Transverse colon (tissue), 4 donors: ENCODE measurements around the gene NKX2-3. TPM values are rescaled to one million over a fixed set of nuclear protein-coding genes. Genes with fewer than 3 reads are reported as not detected.

ENCODE experiments used
- DNase-seq: peaks from one replicate; pipeline ENCODE4 v3.0.0-alpha.2; 2019
- H3K27ac ChIP-seq, 4 donors: fragments of 200-600 bp; sonication (generic); 2 replicates each; pipeline ENCODE4 v1.5.1; 2016 to 2018; ENCODE audit warnings: inconsistent platforms in 4 of 4
- H3K27me3 ChIP-seq: fragments of 200-600 bp; sonication (generic); 2 replicates; pipeline ENCODE4 v1.5.1; 2017; ENCODE audit warnings: inconsistent platforms
- H3K36me3 ChIP-seq, 4 donors: fragments of 200-600 bp; sonication (generic); 2 replicates each; pipeline ENCODE4 v1.5.1; 2017 to 2019; ENCODE audit warnings: inconsistent platforms in 4 of 4
- H3K4me1 ChIP-seq, 4 donors: fragments of 200-600 bp; sonication (generic); 2 replicates each; pipeline ENCODE4 v1.5.1; 2017 to 2020; ENCODE audit warnings: inconsistent platforms in 4 of 4
- H3K4me3 ChIP-seq, 4 donors: fragments of 200-600 bp; sonication (generic); 1 replicate in 1 of 4; 2 replicates in 3 of 4; pipeline versions ENCODE4 v1.5.1 to v1.6.1; 2017 to 2019; ENCODE audit warnings: inconsistent platforms in 4 of 4
- H3K9me3 ChIP-seq, 2 donors: fragments of 200-600 bp; sonication (generic); 2 replicates each; pipeline ENCODE4 v1.5.1; 2017 to 2019; ENCODE audit warnings: inconsistent platforms in 2 of 2
- EP300 ChIP-seq: sonication (generic); formaldehyde crosslinking; IDR thresholded peaks from one replicate; pipeline ENCODE4 v1.6.1; 2017; ENCODE audit warnings: antibody characterized with exemption, low read depth
- POLR2A ChIP-seq: fragments of 450-650 bp; IDR thresholded peaks from one replicate; pipeline ENCODE4 v1.6.1; 2016; ENCODE audit warnings: antibody characterized with exemption, mild to moderate bottlenecking, moderate library complexity
- POLR2AphosphoS5 ChIP-seq, 3 donors: sonication (generic); formaldehyde crosslinking; IDR thresholded peaks; one replicate each; pipeline ENCODE4 v1.6.1; 2016; ENCODE audit warnings: antibody characterized with exemption in 3 of 3
- WGBS, 2 donors: methylation state at CpG; one replicate each; pipeline ENCODE4 v1.1.5; 2018; ENCODE audit warnings: low coverage in 1 of 2; 5-methylcytosine and 5-hydroxymethylcytosine counted together
- in situ Hi-C, 4 donors: fragments of 200-750 bp; cut with MboI; loops; one replicate each; pipeline versions ENCODE4 v1.15.0 to v1.15.1; 2017; ENCODE audit warnings: low sequenced_read_pairs in 3 of 4, low pct_ligation_motif_present in 1 of 4, low pct_unique_long_range_greater_than_20kb in 1 of 4
- intact Hi-C: fragments of 100-400 bp; cut with DNase I; formaldehyde crosslinking; loops from one replicate; pipeline ENCODE4 v1.15.1; 2023; ENCODE audit warnings: low total_unique reads
- total RNA-seq, 4 donors: library from RNA; depleted of rRNA; stranded (reverse); fragments of >200 nt; gene quantifications; one replicate each; pipeline ENCODE4 v1.1.0, GENCODE V29; 2016
- TF ChIP-seq, protein P1 (sequence below), 5 experiments: fragments of 200-600 bp in 3 of 5; fragments of 450-650 bp in 2 of 5; sonication (generic) in 3 of 5; IDR thresholded peaks; 1 replicate in 2 of 5; 2 replicates in 3 of 5; pipeline ENCODE4 v1.5.1; 2016 to 2017; ENCODE audit warnings: antibody characterized with exemption in 5 of 5, inconsistent platforms in 3 of 5, mild to moderate bottlenecking in 2 of 5, moderate library complexity in 1 of 5

The NKX2-3 gene
- total RNA-seq, 4 donors from 2014 or later: 7.0 to 11.1 (median 9.7) TPM

DNA sequence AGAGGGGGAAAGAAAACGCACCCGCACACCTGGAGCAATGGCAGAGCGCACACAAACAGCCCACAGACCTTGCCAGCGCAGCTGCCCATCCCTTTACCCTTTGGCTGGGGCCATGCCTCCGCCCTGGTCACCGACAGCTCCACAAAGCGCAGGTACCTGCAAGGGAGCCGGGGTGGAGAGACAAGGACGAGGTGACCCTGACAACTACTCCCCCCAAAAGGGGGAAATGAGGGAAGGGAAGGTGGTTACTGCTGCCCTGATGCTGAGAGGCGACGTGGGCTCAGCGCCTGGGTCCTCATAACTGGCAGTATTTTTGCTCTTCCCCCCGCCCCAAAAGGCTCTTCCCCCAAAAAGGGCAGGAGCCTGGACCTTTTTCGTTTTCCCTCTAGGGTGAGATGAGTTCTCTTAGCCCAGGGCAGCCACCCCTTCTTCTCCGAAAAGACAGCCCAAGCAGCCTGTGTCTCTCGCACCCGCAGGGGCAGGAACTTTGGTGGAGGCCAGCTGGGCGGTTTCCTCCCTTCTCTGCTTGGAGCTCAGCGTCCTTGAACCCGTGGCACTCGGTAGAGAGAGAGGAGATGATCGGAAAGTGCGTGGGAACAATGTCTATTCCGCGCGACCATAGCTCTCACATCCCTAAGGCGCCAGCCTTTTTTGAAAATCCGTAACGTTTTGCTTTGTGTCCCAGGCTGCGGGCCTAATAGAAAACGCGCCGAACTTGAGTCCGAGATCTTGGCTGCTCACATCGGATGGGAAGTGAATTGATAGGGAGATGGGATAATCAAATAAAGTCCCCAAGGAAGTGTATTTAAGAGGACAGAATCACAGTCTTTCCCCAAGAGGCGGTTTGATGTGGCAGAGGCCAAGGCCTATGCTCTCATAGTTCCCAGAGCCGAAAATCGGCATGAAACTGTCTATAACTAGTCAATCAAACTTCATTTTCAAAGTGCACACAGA is 1.0 kb downstream of the NKX2-3 start:
- Histone ChIP-seq H3K4me3 (peak overlapping the region; percentile 46 to 55 (median 49)), H3K27ac (peak overlapping the region; percentile 86 to 94 (median 90)), H3K36me3 (no peaks in the 10 kb centered on the region), H3K9me3 (no peaks in the 10 kb centered on the region), H3K27me3 (peaks cover 100% of the 10 kb centered on the region), H3K4me1 (peaks cover 0 to 47% (median 32%) of the 10 kb centered on the region in 4 donors)
- WGBS, 2 donors: 0 to 16% methylated on average over 1 to 38 of the region's 38 CpGs
- in situ Hi-C loops: no loop called here
- intact Hi-C loops: no loop called here
- TF ChIP-seq EP300 (no peak), POLR2AphosphoS5 (IDR thresholded peaks at IDR 0.05) (no peak), POLR2A (no peak)
- TF ChIP-seq, protein P1, sequence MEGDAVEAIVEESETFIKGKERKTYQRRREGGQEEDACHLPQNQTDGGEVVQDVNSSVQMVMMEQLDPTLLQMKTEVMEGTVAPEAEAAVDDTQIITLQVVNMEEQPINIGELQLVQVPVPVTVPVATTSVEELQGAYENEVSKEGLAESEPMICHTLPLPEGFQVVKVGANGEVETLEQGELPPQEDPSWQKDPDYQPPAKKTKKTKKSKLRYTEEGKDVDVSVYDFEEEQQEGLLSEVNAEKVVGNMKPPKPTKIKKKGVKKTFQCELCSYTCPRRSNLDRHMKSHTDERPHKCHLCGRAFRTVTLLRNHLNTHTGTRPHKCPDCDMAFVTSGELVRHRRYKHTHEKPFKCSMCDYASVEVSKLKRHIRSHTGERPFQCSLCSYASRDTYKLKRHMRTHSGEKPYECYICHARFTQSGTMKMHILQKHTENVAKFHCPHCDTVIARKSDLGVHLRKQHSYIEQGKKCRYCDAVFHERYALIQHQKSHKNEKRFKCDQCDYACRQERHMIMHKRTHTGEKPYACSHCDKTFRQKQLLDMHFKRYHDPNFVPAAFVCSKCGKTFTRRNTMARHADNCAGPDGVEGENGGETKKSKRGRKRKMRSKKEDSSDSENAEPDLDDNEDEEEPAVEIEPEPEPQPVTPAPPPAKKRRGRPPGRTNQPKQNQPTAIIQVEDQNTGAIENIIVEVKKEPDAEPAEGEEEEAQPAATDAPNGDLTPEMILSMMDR (IDR thresholded peaks at IDR 0.05): no peak
- no peak for DNase-seq

DNA sequence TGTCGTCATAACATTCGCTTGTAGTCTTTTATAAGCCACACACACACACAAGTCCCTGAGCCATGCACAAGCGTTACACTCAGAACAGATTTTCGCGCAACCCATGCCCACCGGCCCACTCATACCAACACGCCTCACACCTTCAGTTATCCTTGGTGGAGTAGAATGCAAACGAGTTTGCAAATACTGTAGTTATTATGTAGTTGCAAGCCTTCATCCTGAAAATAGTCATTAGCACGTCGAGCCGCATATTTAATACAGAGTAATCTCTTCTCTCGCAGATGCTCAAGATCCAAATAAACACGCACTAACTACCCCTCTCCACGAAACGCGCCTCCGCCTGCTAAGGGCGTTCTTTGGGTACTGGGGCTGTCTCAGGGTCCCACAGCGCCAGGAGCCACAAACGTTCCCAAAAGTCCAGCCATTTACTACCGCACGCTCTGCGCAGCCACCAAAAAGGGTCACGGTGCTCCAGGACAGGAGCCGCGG is 1.8 kb downstream of the NKX2-3 start:
- Histone ChIP-seq H3K4me1 (peaks cover 0 to 47% (median 32%) of the 10 kb centered on the region in 4 donors), H3K27ac (peak overlapping the region; percentile 86 to 94 (median 90)), H3K36me3 (no peaks in the 10 kb centered on the region), H3K9me3 (no peaks in the 10 kb centered on the region), H3K27me3 (peaks cover 100% of the 10 kb centered on the region), H3K4me3 (peak overlapping the region; percentile 46 to 55 (median 49))
- DNase-seq: no peak
- in situ Hi-C loops (no loop called here), intact Hi-C loops (no loop called here)
- WGBS, 2 donors: 12 to 17% methylated on average over 2 to 26 of the region's 26 CpGs
- TF ChIP-seq, protein P1 (IDR thresholded peaks at IDR 0.05): no peak
- TF ChIP-seq POLR2AphosphoS5 (IDR thresholded peaks at IDR 0.05) (no peak), EP300 (no peak), POLR2A (no peak)

DNA sequence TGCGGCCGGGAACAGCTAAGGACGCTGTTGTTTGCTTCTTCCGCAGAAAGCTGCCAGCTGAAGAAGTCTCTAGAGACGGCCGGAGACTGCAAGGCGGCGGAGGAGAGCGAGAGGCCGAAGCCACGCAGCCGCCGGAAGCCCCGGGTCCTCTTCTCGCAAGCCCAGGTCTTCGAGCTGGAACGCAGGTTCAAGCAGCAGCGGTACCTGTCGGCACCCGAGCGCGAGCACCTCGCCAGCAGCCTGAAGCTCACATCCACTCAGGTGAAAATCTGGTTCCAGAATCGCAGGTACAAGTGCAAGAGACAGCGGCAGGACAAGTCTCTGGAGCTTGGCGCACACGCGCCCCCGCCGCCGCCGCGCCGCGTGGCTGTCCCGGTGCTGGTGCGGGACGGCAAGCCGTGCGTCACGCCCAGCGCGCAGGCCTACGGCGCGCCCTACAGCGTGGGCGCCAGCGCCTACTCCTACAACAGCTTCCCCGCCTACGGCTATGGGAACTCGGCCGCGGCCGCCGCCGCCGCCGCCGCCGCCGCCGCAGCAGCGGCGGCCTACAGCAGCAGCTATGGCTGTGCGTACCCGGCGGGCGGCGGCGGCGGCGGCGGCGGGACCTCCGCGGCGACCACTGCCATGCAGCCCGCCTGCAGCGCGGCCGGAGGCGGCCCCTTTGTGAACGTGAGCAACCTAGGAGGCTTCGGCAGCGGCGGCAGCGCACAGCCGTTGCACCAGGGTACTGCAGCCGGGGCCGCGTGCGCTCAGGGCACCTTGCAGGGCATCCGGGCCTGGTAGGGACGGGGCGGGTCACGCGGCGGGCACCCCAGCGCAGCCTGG is 2.4 kb downstream of the NKX2-3 start:
- WGBS, 2 donors: 1% methylated on average over 57 of the region's 100 CpGs; no CpG with 5 or more reads in 1 of the 2 donors
- H3K36me3 ChIP-seq: no peaks in the 10 kb centered on the region
- peak overlapping the region; percentile 86 to 94 (median 90) for H3K27ac ChIP-seq
- H3K4me3 ChIP-seq: peak overlapping the region; percentile 46 to 55 (median 49)
- H3K4me1 ChIP-seq: peaks cover under 1 to 49% (median 34%) of the 10 kb centered on the region in 4 donors
- H3K27me3 ChIP-seq: peaks cover 100% of the 10 kb centered on the region
- peak; percentile 32 for DNase-seq
- in situ Hi-C loops: no loop called here
- H3K9me3 ChIP-seq: no peaks in the 10 kb centered on the region
- TF ChIP-seq EP300: no peak
- TF ChIP-seq, protein P1 (IDR thresholded peaks at IDR 0.05): no peak
- no peak for TF ChIP-seq POLR2AphosphoS5 (IDR thresholded peaks at IDR 0.05)
- TF ChIP-seq POLR2A: no peak
- intact Hi-C loops: loop anchor here (5.0 kb wide), 1 partner anchor 103 kb away; the partner anchor contains the start of gene GOT1
